Right renal cortex interstitium (tissue), 3 donors: ENCODE data around the gene TRAF2. TPM values are rescaled to one million over a fixed set of nuclear protein-coding genes. Genes with fewer than 3 reads are reported as not detected.

Source experiments
- DNase-seq, 3 donors: peaks; one replicate each; pipeline ENCODE4 v3.0.0-alpha.2; 2013; ENCODE audit warnings: low read depth in 3 of 3, low spot score in 2 of 3
- polyA plus RNA-seq, 3 donors: library from polyadenylated mRNA; unstranded; fragments of 120-200 nt; gene quantifications; one replicate each; pipeline ENCODE4 v1.2.1, GENCODE V29; 2013; ENCODE audit not compliant: insufficient read length in 3 of 3

TRAF2 gene
- polyA plus RNA-seq, 3 donors, result 10.1 to 14.0 (median 10.1) TPM

GRCh38 chr9:136958473-136958872 is 72.2 kb downstream of the TRAF2 start:
- no peak for DNase-seq

- DNase-seq, result no peak
Observed at GRCh38 chr9:136958898-136959850, 72.9 kb downstream of the TRAF2 start.

- DNase-seq, result no peak
Observed at GRCh38 chr9:136960212-136960937, 74.1 kb downstream of the TRAF2 start.

DNA sequence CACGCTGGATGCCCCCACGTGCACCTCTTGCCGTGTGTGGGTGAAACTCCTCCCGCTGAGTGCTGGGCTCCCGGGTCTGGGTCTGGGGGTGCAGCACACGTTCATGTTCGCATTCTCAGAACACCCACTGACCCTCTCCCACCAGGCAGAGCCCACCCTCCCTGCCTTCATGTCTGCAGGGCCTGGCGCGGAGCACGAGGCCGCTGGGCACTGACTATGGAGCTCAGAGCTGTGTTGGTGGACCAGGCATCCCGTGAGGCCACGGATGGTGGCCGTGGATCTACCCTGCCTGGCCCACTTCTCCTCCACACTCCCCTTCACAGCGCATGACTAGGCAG is 74.6 kb downstream of the TRAF2 start:
- no peak for DNase-seq

DNA sequence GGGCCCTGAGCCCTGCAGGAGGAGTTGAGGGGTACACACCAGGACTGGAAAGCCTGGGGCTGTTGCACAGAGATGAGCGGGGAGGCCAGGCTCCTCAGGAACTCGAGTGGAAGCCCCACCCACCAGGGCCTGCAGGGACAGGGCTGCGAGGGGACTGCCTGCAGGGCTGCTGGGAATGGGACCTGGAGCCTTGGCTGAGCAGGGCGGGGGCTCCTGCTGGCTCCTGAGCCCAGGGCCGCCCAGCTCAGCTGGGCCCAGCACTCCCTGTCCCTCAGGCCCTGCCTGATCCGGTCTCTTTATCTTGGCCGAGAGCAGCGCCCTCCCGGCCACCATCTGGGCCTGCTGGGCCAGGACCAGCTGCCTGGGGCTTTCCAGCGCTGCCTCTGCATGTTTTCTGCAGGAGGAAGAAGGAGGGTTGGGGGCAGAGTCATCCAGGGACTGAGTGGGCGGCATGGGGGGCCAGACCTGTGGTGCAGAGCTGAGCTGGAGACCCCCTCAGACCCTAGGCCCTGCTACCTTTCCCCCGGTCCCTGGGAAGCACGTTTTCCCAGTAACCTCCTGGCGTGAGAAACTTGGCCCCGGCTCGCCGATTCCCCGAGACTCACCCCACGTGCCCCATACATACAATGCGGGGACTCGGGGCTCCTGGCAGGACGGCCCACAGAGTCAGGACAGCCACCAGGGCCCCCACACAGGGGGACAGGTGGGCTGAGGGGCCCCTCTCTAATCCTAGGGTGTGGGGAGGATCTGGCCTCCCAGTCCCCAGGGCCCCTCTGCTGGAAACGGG is 75.2 kb downstream of the TRAF2 start:
- no peak for DNase-seq

DNA sequence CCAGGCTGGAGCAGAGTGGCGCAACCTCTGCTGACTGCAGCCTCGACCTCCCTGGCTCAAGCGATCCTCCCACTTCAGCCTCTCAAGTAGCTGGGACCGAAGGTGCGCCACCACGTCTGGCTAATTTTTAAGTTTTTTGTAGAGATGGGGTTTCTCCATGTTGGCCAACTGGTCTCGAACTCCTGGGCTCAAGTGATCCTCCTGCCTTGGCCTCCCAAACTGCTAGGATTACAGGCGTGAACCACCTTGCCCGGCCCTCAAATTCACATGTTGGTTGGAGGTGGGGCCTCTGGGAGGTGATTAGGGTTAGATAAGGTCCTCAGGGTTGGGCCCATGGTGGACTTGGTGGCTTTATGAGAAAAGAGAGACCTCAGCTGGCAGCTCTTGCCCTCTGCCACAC is 75.8 kb downstream of the TRAF2 start:
- no peak for DNase-seq

- DNase-seq, result no peak
Observed at GRCh38 chr9:136962701-136963248, 76.5 kb downstream of the TRAF2 start.

DNA sequence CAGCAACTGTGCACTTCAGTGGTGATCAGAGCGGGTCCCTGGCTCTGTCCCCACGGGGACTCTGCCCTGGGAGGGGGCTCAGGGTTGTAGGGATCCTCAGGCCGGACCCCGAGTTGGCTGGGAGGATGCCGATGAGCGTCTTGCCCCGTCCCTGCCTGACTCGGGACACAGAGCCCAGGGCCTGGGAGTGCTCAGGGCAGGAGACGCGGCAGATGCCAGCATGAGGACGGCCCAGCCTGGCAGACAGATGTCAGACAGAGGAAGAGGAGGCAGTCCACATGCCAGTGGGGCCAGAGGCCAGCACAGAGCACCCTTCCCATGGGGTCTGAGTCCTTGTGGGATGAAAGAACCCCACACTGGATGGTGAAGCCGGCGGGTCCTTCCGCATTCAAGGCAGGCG is 77.0 kb downstream of the TRAF2 start:
- DNase-seq, result no peak

GRCh38 chr9:136963751-136964150 is 77.4 kb downstream of the TRAF2 start:
- DNase-seq, result no peak

DNA sequence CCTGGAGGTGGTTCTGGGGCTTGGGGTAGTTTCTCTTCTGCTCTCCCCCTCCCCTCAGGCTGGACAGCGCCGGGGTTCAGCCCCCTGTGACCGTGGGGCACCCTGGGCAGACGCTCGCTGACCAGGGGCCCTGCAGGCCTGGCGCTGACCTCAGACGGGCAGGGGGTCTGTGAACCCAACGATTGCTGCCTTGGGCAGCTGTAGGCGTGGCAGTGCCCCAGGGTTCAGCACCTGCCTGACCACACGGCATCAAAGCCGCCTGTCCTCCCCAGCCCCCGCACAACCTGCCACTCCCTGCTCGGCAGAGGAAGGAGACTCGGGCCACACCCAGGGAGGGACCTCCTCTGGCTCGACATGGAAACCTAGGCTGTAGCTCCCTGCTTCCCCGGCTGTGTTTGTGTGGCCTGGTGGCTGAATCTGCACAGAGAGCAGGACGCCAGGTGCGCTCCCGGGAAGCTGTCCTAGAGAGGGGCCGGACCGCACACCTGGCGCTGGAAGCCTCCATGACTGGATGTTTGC is 77.9 kb downstream of the TRAF2 start:
- no peak for DNase-seq

GRCh38 chr9:136964833-136965422 is 78.6 kb downstream of the TRAF2 start:
- DNase-seq, result no peak

GRCh38 chr9:136965771-136966484 is 79.6 kb downstream of the TRAF2 start:
- no peak for DNase-seq

GRCh38 chr9:136968333-136969127 is 82.2 kb downstream of the TRAF2 start:
- DNase-seq, result no peak

GRCh38 chr9:136969150-136969549 is 82.8 kb downstream of the TRAF2 start:
- DNase-seq, result no peak

DNA sequence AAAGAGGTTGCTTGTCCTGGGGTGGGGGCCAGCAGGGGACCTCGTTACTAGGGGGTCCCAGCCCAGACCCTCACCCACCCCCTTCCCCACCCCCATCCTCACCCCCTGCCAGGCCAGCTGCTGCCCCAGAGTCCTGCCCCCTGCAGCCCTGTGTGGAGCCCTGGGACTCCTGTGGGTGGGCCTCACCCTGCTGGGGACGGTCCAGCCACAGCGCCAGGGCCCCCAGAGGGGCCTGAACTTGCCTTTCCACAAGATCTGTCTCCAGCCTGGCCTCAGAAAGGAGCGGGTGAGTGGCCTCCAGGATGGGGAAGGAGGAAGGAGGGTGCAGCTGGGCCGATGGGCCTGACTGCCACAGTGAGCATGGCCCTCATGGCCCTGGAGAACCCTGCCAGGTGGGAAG is 83.5 kb downstream of the TRAF2 start:
- DNase-seq, result no peak

DNA sequence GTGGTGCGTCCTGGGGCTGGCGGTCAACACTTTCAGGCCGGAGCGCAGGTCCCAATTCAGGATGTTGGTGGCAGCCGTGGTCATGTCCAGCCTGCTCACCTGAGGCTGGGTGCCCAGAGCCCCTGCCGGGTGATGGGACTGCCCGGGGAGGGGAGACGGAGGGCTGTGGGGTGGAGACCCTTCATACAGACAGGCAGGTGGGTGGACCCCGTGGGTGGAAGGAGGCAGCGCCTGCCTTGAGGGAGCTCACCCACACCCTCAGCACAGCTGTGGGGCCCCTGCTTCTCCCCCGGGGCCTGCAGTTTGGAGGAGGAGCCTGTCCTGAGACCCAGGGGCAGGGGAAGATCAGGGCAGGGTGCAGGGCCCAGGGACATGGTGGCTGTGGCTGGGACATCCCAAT is 84.0 kb downstream of the TRAF2 start:
- no peak for DNase-seq

DNA sequence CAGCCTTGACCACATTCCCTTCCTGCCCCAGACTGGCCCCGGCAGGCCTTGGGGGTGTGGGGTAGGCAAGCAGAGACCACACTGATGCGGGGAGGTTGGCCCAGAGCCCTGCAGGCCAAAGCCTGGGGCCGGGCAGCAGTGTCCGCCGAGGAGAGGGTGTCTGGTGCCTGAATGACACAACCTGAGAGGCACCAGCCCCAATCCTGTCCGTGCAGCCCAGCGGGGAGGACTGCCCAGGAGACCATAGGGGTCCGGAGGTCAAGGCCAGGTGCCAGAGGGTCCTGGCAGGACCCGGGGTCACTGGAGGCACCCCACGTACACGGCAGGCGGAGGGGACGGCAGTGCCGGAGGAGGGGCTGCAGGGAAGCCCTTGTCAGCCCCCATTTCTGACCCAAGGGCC is 85.4 kb downstream of the TRAF2 start:
- DNase-seq, result no peak

DNA sequence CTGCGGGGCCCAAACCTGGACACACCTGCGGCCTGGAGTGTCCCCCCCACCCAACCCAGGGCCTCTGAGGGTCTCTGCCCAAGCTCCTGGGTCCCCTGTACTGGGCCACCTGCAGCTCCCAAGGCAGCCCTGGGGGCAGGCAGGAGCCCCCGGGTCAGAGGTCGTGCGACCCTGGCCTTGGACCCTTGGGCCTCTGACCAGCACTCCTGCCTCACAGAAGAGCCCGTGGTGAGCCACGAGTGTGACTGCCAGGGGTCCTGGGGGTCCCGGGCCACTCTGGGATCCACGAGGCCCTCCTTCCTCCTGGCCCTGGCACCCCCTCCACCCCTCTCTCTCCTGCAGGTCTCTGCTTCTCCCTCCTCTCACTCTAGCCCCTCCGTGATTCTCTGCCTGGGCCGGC is 86.0 kb downstream of the TRAF2 start:
- no peak for DNase-seq

DNA sequence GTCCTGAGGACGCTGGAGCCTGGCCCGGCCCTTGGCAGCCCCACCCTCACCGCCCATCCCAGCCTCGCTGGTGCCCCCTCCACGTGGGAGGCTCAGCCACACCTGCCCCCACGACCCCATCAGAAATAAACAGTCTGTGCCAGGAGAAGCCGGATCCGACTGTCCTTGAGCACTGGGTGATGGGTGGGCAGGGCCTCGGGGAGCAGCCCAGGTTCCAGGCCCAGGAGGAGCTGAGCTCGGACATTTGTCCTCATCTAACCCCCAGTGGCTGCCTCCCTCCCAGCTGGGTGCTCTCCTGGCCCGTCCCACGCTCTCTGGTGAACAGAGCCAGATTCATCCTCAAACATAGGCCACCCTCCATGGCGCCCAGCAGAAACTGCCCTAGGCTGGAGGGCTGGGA is 86.4 kb downstream of the TRAF2 start:
- no peak for DNase-seq
